CD14-positive monocyte (primary cell): ENCODE measurements around the gene NECAB3. TPM values are rescaled to one million over a fixed set of nuclear protein-coding genes. Genes with fewer than 3 reads are reported as not detected.

Experiments
- DNase-seq, 3 donors: peaks; one replicate each; pipeline ENCODE4 v3.0.0-alpha.2; 2011 to 2022
- H2AFZ ChIP-seq: 2 replicates; pipeline ENCODE4 v1.6.0; 2012; ENCODE audit warnings: mild to moderate bottlenecking, low read depth, low read length, inconsistent platforms; ENCODE audit not compliant: insufficient read depth, poor library complexity, severe bottlenecking
- H3K27ac ChIP-seq, 2 donors: 1 replicate in 1 of 2; 2 replicates in 1 of 2; pipeline ENCODE4 v1.5.1; 2012 to 2013; ENCODE audit warnings: low read length in 2 of 2, control low read depth in 1 of 2, inconsistent platforms in 1 of 2, low read depth in 1 of 2, mild to moderate bottlenecking in 1 of 2
- H3K27me3 ChIP-seq, 2 donors: one replicate each; pipeline versions ENCODE4 v1.6.0 to v1.6.1; 2011 to 2013; ENCODE audit warnings: low read length in 2 of 2; ENCODE audit not compliant: control insufficient read depth in 2 of 2, insufficient read depth in 2 of 2
- H3K36me3 ChIP-seq, 2 donors: replicated peaks in 1 of 2; 1 replicate in 1 of 2; 2 replicates in 1 of 2; pipeline versions ENCODE4 v1.5.1 to v1.6.1; 2012 to 2013; ENCODE audit warnings: low read length in 2 of 2, control low read depth in 1 of 2, inconsistent platforms in 1 of 2, mild to moderate bottlenecking in 1 of 2; ENCODE audit not compliant: insufficient read depth in 2 of 2, control insufficient read depth in 1 of 2
- H3K4me1 ChIP-seq, 2 donors: 1 replicate in 1 of 2; 2 replicates in 1 of 2; pipeline versions ENCODE4 v1.5.1 to v1.6.1; 2012 to 2013; ENCODE audit warnings: low read length in 2 of 2, control low read depth in 1 of 2, inconsistent platforms in 1 of 2, mild to moderate bottlenecking in 1 of 2, moderate library complexity in 1 of 2; ENCODE audit not compliant: insufficient read depth in 2 of 2, control insufficient read depth in 1 of 2
- H3K4me2 ChIP-seq: replicated peaks from 2 replicates; pipeline ENCODE3; 2012; ENCODE audit warnings: low read length, moderate library complexity, mild to moderate bottlenecking; ENCODE audit not compliant: poor library complexity, severe bottlenecking; ENCODE audit errors: extremely low read depth
- H3K4me3 ChIP-seq, 3 experiments: fragments of 200-600 bp in 1 of 3; sonication (generic) in 1 of 3; replicated peaks in 1 of 3; 1 replicate in 2 of 3; 2 replicates in 1 of 3; pipeline ENCODE4 v1.5.1; 2011 to 2013; ENCODE audit warnings: low read length in 3 of 3, mild to moderate bottlenecking in 3 of 3, control low read depth in 2 of 3, low read depth in 2 of 3, inconsistent platforms in 1 of 3, moderate library complexity in 1 of 3
- H3K79me2 ChIP-seq: 2 replicates; pipeline ENCODE4 v1.6.0; 2012; ENCODE audit warnings: mild to moderate bottlenecking, control low read depth, inconsistent platforms, low read length, moderate library complexity; ENCODE audit not compliant: insufficient read depth
- H3K9ac ChIP-seq: 2 replicates; pipeline ENCODE4 v1.6.0; 2017; ENCODE audit warnings: low read length, mild to moderate bottlenecking; ENCODE audit not compliant: insufficient read depth, poor library complexity, severe bottlenecking
- H3K9me3 ChIP-seq, 2 donors: replicated peaks in 1 of 2; 1 replicate in 1 of 2; 2 replicates in 1 of 2; pipeline versions ENCODE4 v1.5.1 to v1.6.1; 2012 to 2013; ENCODE audit warnings: low read length in 2 of 2, control low read depth in 1 of 2; ENCODE audit not compliant: control insufficient read depth in 1 of 2, insufficient read depth in 1 of 2
- H4K20me1 ChIP-seq: 2 replicates; pipeline ENCODE4 v1.6.0; 2012; ENCODE audit warnings: mild to moderate bottlenecking, low read length, control low read depth, moderate library complexity; ENCODE audit not compliant: insufficient read depth
- H3K27ac Mint-ChIP-seq, 7 donors: one replicate each; pipeline ENCODE4 v1.8.0; 2020; ENCODE audit warnings: mild to moderate bottlenecking in 7 of 7, mixed read lengths in 7 of 7, moderate library complexity in 6 of 7, inconsistent platforms in 2 of 7
- H3K27me3 Mint-ChIP-seq, 3 donors: one replicate each; pipeline ENCODE4 v1.8.0; 2021 to 2022; ENCODE audit warnings: low read depth in 3 of 3, mild to moderate bottlenecking in 3 of 3, mixed read lengths in 3 of 3, moderate library complexity in 3 of 3, inconsistent platforms in 1 of 3
- H3K36me3 Mint-ChIP-seq, 2 donors: one replicate each; pipeline ENCODE4 v1.8.0; 2020; ENCODE audit warnings: mixed read lengths in 2 of 2, inconsistent platforms in 1 of 2, mild to moderate bottlenecking in 1 of 2
- H3K4me1 Mint-ChIP-seq: one replicate; pipeline ENCODE4 v1.8.0; 2020; ENCODE audit warnings: mild to moderate bottlenecking, mixed read lengths
- H3K4me3 Mint-ChIP-seq, 2 donors: one replicate each; pipeline ENCODE4 v1.8.0; 2020; ENCODE audit warnings: mild to moderate bottlenecking in 2 of 2, mixed read lengths in 2 of 2, moderate library complexity in 1 of 2
- H3K9me3 Mint-ChIP-seq, 7 donors: one replicate each; pipeline ENCODE4 v1.8.0; 2020 to 2022; ENCODE audit warnings: mixed read lengths in 7 of 7, mild to moderate bottlenecking in 6 of 7, moderate library complexity in 6 of 7, inconsistent platforms in 2 of 7
- WGBS: methylation state at CpG from one replicate; pipeline ENCODE4 v1.1.5; 2013; ENCODE audit warnings: missing lambda C conversion rate; ENCODE audit not compliant: insufficient coverage; 5-methylcytosine and 5-hydroxymethylcytosine counted together
- intact Hi-C, 2 donors: fragments of 100-400 bp; cut with micrococcal nuclease; formaldehyde crosslinking; loops; one replicate each; pipeline versions ENCODE4 v1.15.0 to v1.15.1; 2023
- polyA plus RNA-seq, 3 donors: library from polyadenylated mRNA; depleted of rRNA in 1 of 3; unstranded in 2 of 3; stranded (reverse) in 1 of 3; fragments of 300-500 nt in 2 of 3; fragments of >200 nt in 1 of 3; fragmentation: Illumina TruSeq in 2 of 3; gene quantifications; 1 replicate in 2 of 3; 2 replicates in 1 of 3; pipeline ENCODE4 v1.2.3, GENCODE V29; 2012 to 2021
- TF ChIP-seq, protein P1 (sequence below): fragments of 200-600 bp; IDR thresholded peaks from one replicate; pipeline ENCODE4 v1.8.0; 2022; ENCODE audit warnings: antibody characterized with exemption, mild to moderate bottlenecking

Gene NECAB3
- polyA plus RNA-seq, 3 donors: 1.3 to 12.8 (median 1.8) TPM

DNA sequence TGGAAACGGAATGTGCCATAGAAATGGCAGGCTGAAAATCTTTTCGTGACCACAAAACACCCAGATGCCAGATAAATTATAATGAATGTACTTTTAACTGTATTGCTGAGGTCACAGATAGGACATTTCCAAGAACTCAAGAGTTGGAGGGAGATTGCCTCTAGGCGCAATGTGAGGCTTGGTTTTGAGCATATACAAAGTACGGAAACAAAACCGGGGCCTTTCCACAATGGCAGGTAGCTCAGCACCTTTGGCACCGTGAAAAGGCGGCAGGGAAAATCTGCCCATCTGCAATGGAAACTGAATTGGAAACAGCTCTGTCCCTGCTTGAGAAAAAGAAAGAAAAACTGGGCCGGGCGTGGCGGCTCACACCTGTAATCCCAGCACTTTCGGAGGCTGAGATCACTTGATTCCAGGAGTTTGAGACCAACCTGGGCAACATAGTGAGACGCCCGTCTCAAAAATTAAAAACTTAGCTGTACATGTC lies 22.6 kb downstream of the NECAB3 start:
- no peaks in the 10 kb centered on the region for H3K9me3 Mint-ChIP-seq
- DNase-seq: no peak
- no peaks in the 10 kb centered on the region for H3K27me3 ChIP-seq
- no peak overlapping the region for H3K9ac ChIP-seq
- H3K36me3 ChIP-seq: peaks cover 0 to under 1% of the 10 kb centered on the region in 2 donors
- H2AFZ ChIP-seq: no peak overlapping the region
- H3K9me3 ChIP-seq: no peaks in the 10 kb centered on the region
- H4K20me1 ChIP-seq: no peaks in the 10 kb centered on the region
- H3K27ac Mint-ChIP-seq: no peak overlapping the region
- H3K4me1 ChIP-seq: no peaks in the 10 kb centered on the region
- TF ChIP-seq, protein P1, sequence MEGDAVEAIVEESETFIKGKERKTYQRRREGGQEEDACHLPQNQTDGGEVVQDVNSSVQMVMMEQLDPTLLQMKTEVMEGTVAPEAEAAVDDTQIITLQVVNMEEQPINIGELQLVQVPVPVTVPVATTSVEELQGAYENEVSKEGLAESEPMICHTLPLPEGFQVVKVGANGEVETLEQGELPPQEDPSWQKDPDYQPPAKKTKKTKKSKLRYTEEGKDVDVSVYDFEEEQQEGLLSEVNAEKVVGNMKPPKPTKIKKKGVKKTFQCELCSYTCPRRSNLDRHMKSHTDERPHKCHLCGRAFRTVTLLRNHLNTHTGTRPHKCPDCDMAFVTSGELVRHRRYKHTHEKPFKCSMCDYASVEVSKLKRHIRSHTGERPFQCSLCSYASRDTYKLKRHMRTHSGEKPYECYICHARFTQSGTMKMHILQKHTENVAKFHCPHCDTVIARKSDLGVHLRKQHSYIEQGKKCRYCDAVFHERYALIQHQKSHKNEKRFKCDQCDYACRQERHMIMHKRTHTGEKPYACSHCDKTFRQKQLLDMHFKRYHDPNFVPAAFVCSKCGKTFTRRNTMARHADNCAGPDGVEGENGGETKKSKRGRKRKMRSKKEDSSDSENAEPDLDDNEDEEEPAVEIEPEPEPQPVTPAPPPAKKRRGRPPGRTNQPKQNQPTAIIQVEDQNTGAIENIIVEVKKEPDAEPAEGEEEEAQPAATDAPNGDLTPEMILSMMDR: no peak
- H3K4me3 Mint-ChIP-seq: no peak overlapping the region
- peaks cover 6% of the 10 kb centered on the region for H3K4me1 Mint-ChIP-seq
- intact Hi-C loops: no loop called here
- peaks cover 2 to 3% of the 10 kb centered on the region in 2 donors for H3K36me3 Mint-ChIP-seq
- H3K79me2 ChIP-seq: no peaks in the 10 kb centered on the region
- WGBS: 93% methylated on average over 10 of the region's 13 CpGs
- H3K27me3 Mint-ChIP-seq: peaks cover 1 to 9% (median 2%) of the 10 kb centered on the region in 3 donors
- no peak overlapping the region for H3K4me2 ChIP-seq
- no peak overlapping the region for H3K4me3 ChIP-seq
- H3K27ac ChIP-seq: no peak overlapping the region

DNA sequence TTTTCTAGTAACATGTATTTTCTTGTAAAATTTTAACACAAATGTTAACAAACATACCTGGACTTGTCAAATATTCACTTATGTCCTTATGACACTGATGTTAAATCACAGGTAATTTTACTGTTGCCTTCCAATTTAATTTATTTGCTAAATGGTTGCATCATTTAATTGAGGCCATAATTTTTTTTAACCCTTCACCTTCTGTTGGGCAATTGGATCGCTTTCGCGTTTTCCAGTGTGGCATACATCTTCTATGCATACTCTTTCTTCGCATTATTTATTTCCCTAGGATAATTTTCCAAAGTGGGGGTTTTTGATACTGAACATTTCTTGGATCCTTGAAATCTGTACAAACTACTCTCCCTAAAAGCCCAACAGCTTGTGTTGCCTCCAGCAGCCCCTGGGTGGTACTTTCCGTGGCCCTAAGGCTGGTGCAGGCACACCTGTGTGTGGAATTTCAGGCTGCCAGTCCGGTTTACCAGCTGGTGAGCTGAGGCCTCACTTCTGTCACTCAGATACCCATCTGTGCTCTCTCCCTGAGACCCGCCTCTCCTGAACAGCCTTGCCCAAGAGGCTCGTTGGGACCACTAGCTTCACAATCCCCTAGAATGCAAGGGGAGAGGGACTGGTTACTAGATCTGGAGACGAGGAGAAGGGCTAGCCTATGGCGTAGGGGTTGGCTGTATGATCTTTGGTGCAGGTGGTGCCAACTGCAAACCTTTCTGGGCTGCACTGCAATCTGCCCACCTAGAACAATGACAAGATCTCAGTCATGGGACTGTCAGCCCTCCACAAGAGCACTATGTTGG lies 23.3 kb downstream of the NECAB3 start:
- Mint-ChIP-seq H3K4me1 (peaks cover 6% of the 10 kb centered on the region), H3K4me3 (no peak overlapping the region), H3K27me3 (peaks cover 1 to 8% (median 2%) of the 10 kb centered on the region in 3 donors), H3K9me3 (no peaks in the 10 kb centered on the region), H3K27ac (no peak overlapping the region), H3K36me3 (peaks cover 6 to 8% of the 10 kb centered on the region in 2 donors)
- H3K27ac ChIP-seq: no peak overlapping the region
- H3K4me3 ChIP-seq: no peak overlapping the region
- H2AFZ ChIP-seq: no peak overlapping the region
- 90% methylated on average over 2 of the region's 10 CpGs for WGBS
- no peak overlapping the region for H3K4me2 ChIP-seq
- DNase-seq: no peak
- no peaks in the 10 kb centered on the region for H4K20me1 ChIP-seq
- H3K4me1 ChIP-seq: no peaks in the 10 kb centered on the region
- H3K27me3 ChIP-seq: no peaks in the 10 kb centered on the region
- TF ChIP-seq, protein P1: no peak
- peaks cover 0 to 6% of the 10 kb centered on the region in 2 donors for H3K36me3 ChIP-seq
- no peak overlapping the region for H3K9ac ChIP-seq
- H3K9me3 ChIP-seq: no peaks in the 10 kb centered on the region
- H3K79me2 ChIP-seq: no peaks in the 10 kb centered on the region
- intact Hi-C loops: no loop called here
